Ramos (cell line): Measurements from ENCODE around the gene SPRR3.

ENCODE experiments used
- in situ Hi-C: fragments of 300-500 bp; cut with MboI; formaldehyde crosslinking; loops from one replicate; pipeline ENCODE4 v1.14.3; 2022; ENCODE audit warnings: low sequenced_read_pairs; ENCODE audit not compliant: unreplicated experiment

SPRR3 gene, protein sequence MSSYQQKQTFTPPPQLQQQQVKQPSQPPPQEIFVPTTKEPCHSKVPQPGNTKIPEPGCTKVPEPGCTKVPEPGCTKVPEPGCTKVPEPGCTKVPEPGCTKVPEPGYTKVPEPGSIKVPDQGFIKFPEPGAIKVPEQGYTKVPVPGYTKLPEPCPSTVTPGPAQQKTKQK

DNA sequence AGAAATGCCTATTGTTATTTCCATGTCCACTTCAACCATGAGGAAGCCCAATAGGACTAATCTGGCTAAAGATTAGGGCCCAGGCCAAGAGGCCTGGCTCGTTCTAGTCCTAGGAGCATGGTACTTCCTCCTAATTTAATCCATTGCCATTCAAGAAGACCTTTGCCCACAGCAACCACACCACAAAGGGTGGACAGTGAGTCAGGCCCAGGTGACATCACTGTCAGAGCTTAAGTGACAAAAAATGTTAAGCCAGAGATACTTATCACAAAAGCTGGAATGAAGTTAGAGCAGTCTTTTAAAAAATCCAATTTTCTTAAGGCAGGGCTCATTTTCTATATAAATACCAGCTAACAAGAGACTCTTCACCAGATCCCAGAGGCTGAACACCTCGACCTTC is at the start of gene SPRR3:
TSS of gene SPRR3 (plus strand) at position 368 of the 400 bp plus-strand sequence. CDS start 1,272 bp downstream, outside the sequence.
- in situ Hi-C loops: no loop called here

DNA sequence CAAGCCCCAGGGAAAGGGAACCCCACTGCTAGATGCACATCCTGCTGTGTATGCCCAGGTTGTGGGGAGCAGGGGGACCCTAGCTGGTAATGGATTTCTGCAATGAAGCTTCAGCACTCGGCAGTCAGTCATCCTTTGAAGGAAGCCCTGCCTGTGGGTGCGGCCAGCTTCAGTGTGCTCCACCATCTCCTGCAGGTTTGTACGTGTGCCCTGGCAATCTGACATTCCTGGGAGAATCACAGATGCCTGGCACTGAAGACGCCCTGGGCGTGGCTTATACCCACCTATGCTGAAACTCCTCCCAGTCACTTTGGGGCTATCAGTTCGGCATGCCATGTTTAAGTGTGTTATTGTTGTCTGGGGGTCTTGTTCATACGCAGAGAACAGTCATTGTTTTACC is 47.8 kb upstream of the SPRR3 start:
- in situ Hi-C loops: no loop called here

DNA sequence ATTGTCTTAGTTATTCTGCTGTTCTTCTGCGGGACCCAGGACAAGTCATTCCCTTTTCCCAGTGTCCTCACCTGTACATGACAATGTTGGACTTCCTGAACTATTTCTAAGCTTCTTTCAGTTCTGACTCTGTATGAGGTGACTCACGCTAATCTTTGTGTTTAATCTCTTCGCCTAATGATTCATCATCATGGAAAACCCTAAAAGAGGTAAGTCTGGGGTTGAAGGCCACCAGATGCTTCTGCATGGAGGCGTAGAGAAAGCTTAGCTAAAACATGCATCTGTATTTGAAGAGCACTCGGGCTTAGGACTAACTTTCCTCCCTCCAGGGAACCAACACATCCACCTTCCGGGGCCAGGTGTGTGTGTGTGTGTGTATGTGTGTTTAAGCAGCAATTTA is 47.1 kb upstream of the SPRR3 start:
- in situ Hi-C loops: no loop called here

DNA sequence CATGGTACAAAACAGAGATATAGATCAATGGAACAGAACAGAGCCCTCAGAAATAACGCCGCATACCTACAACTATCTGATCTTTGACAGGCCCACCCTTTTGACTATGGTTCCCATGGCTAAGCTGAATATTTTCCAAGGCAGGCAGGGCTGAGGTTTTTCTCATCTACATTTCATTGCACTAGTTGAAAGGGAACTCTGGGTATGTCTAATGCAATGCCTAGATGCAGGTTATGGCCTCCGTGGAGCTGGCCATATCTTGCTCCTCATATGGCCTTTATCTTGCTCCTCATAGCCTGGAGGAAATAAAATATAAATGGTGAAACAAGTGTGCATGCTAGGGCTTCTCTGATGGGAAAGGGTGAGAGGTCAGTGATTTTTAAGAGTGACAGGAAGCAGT is 44.0 kb upstream of the SPRR3 start:
- in situ Hi-C loops: no loop called here

DNA sequence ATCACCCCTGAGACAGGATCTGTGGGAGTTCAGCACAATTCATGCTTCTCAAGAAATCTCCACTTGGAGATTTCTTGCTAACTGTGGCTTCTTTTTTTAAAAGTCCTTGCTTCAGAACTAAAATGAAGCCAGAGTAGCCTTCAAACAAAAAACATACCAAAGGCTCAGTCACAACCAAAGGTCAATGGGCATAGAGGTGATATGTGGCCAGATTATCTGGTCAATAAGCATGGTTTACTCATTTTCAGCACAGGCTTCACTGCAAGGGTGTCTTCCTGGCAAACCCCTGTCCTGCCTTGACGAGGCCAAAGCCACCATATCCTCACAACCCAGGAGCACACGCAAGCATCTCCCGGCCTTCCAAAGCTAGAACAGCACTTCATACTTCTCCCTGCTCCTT is 42.3 kb upstream of the SPRR3 start:
- in situ Hi-C loops: no loop called here

DNA sequence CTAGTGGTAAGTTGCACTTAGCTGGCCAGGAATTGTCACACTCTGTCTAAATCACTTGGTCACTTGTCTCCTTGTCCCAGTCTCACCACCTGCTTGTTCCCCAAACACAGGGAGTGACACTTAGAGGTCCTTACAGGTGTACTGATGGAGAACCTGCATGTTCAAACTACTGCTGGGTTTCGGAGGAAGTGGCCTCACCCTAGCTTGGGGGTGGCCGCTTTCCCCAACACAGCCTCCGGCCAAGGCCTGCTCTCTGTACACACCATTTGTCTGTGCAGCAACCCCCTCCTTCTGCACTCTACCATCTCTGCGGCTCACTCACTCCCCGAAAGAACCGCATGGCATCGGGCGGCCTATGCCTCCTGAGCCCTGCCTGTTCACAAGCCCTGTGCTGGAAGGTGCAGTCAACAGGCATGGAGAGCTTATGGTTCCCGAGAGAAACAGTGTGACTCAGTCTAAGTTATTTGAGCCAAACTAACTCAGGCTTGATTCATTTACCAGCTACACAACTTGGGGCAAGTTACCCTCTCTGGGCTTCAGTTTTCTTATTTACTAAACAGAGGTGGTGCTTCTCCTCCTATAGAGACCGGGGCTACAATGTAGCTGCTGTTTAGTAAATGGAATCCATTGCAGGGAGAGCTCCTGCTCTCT is 41.6 kb upstream of the SPRR3 start:
- in situ Hi-C loops: no loop called here

DNA sequence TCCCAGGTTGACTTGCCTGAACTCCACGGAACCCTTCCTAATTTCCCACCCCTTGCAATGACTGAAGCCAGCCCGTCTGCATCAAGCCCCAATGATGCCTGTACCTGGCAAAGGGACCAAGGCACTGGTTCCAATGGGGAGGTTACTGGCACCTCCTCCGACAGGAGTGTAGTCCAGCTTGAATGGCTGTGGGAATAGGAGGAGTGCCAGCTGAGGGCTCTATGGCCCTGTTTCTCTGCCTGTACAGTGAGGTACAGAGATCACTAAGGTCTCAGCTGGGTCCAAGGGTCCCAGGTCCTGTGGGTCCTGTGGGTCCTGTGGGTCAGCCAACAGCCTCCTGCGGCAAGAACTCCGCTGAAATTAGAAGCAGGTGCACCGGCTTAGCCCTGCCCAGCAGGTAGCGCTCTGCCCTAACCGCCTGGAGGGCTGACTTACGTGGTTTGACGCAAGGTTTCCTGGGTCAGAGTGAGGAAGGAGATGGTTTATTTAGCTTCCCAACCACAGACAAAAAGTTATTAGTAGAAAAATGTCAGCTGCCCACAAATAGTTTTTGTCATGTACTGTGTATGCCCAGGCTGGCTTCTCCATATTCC is 41.0 kb upstream of the SPRR3 start:
- in situ Hi-C loops: no loop called here

DNA sequence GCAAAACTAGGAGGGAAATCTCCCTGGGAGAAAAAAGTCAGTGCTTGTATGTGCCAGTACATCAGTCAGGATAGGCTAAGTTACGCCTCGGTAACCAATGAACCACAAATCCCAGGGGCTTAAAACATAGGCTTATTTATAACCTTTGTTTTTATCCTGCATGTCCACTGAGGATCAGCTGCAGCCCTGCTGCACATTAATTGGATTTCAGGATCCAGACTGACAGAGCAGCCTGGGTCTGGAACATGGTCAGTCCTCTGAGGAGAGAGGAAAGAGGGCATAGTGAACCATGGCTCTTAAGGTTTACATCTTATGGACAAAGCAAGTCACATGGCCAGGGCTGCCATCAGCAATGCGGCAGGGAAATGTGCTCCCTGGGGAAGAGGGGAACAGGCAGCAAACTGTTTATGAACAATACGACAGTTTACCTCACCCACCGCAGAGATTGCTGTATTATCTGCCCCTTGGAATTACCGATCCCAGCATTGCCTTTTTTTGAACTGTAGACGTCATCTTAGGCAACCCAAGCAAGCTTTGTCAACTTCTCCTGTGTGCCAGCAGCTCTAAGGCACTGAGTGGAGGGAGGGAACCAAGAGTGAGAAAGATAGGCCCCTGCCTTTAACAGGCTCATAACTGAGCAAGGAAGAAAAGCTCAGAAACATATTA is 40.2 kb upstream of the SPRR3 start:
- in situ Hi-C loops: no loop called here

DNA sequence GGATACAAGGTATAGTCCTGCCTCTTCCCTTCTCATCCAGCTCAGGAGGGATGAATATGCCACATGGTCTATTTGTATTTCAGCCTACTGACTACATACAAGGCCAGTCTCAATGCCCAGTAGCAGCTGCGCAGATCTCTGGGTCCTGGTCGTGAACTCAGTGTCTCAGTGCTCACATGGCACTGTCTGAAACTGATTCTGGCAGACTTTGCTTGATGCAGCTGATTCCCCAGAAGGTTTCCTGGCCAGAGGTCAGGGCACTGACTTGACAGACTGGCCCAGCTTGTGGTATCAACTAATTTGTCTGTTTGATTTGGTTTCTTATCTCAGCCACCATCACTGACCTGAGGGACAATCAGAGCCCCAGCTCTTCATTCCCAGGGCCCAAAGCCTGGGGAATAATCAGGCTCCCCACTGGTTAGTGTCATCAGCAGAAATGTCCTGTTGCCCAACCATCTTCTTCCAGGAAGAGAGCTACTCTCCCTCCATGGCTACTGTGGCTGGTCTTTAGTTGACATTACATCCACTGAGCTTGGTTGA is 38.6 kb upstream of the SPRR3 start:
- in situ Hi-C loops: no loop called here

DNA sequence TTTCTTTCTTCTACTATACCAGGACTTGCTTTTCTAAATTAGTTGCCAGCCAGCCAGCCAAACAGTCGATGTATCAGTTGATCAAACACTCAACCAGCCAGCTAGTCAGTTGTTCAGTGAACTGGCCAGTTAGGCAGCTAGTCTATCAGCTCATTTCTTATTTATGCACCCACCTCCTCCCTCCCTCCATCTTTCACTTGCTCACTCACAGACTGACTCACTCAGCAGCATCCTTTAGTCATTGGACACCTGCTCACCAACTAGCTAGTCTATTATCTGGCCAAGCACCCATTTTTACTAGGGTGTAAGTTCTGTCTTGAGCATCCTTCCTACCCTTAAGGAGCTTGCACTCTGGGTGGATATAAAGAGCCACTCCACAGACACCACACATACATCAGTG is 37.0 kb upstream of the SPRR3 start:
- in situ Hi-C loops: no loop called here

DNA sequence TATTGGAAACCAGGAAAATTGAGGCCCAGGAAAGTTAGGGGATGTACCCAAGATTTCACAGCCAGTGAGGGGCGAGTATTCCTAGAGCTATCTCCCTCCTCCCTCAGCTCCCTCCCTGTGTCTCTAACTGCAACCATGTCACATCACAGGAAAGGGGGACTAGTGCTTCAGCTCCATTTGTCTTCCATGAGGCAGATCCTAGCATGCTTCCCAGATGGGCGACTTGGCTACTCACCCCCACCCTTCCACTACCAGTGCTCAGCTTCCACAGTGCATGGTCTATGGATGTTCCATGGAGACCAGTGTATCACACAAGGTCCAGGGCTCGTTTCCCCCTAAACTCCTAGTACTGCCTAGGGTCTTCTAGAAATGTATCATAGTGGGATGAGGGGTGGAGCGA is 35.7 kb upstream of the SPRR3 start:
- in situ Hi-C loops: no loop called here

DNA sequence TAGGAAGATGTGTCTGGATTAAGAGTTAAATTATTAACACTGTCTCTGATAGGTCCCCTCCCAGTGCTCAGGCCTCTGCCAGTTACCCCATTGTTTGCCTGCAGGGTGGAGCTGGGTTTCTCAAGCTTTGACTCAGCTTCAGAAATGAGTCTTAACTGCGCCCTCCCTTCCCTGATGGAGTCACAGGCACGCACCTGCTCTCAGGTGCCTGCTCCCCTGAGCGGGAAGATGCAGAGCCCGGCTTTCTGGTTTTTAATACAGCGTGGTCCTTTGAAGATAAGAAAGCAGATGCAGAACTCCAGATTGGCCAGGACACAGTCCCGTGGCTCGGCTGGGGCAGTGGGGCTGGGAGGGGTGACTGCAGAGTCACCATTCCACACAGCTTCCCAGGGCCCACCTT is 34.3 kb upstream of the SPRR3 start:
- in situ Hi-C loops: no loop called here

DNA sequence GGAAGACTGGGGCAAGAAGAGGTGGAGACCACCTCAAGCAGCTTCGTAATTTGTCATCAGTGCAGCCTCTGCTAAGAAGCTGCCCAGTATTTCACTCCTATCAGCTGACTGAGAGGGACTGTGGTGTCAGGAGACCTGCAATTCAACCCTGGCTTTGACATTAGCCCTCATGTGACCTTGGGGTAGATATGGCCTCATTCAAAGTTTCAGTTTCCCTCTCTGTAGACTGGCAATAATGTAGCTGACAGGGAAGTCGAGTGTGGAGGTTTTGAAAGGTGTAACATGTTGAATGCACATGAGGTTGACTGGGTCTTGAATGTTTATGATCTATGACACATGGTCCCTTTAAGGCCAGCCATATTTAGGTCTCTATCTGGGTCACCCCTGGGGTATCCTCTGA is 33.3 kb upstream of the SPRR3 start:
- in situ Hi-C loops: no loop called here

DNA sequence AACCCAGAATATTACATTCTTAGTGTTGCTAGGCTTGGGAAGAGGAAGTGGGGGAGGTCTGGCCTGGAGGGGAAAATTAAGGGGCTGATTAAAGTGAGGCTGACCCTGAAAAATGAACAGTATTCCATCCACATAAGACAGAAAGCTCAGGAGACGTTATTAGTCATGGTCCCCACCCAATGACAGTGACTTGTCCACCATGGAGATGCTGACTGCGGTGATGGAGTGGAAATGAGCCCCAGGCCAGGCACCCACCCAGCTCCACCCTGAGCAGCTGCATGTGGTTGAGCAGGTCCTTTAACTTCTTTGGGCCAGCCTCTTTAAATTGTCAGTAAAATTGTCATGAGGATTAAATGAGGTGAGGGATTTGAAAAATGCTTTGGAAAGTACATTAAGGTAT is 32.5 kb upstream of the SPRR3 start:
- in situ Hi-C loops: no loop called here

DNA sequence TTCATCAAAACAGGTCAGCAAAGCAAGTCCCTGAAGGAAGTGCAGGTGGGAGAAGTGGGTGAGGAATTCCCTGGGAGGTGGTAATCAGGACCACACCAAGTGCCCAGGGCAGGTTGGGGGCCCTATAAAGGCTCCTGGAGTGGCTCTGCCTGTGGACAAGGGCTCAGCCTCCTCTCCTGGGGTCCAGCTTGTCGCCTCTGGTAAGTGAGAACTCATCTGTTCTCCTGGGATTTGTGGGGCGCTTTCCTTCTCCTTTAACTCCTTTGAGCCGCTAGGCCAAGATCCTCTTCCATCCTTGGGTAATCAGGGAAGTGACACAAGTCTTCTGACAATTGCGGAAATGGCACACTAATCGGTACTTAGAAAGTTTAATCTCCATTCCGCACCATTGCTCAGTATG is 31.1 kb upstream of the SPRR3 start, which contains the start of gene SPRR4:
TSS of gene SPRR4 (plus strand) at position 154 of the 400 bp plus-strand sequence. CDS start 1,243 bp downstream, outside the sequence.
- in situ Hi-C loops: no loop called here

DNA sequence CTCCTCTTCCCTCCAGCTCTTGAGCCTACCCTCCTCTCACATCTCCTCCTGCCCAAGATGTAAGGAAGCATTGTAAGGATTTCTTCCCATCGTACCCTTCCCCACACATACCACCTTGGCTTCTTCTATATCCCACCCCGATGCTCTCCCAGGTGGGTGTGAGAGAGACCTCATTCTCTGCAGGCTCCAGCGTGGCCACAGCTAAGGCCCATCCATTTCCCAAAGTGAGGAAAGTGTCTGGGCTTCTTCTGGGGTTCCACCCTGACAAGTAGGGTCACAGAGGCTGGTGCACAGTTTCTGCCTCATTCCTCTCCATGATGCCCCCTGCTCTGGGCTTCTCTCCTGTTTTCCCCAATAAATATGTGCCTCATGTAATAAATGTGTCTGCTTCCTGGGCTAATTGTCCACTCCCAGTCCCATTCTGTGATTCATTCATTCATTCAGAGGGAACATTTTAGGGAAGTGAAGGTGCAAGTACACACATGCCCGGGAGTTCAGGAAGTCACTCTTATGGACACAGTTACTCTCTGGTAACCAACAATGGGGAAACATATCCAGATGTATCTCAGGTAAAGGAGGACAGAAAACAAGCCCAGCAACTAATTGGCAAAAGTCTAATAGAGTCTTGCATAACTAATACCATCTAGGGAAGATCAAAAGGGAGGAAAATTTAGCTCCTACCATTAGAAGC is 29.2 kb upstream of the SPRR3 start:
- in situ Hi-C loops: no loop called here

DNA sequence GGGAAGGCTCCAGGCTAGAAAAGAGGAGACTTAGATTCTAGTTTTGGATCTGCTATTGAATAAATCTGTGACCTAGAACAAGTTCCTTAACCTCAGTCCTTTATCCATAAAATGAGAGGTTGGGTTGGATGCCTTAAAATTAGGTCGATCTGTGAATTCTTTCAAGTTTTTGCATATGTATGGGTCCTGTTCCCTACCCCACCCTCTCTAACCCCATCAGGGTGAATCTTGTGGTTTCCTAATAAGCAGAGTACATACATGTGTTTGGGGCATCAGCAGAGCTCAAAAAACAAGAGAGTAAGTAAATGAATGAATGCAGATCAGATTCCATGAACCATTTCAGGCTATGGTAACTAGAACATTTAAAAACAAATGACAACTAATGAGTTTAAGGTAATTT is 24.9 kb upstream of the SPRR3 start:
- in situ Hi-C loops: no loop called here

DNA sequence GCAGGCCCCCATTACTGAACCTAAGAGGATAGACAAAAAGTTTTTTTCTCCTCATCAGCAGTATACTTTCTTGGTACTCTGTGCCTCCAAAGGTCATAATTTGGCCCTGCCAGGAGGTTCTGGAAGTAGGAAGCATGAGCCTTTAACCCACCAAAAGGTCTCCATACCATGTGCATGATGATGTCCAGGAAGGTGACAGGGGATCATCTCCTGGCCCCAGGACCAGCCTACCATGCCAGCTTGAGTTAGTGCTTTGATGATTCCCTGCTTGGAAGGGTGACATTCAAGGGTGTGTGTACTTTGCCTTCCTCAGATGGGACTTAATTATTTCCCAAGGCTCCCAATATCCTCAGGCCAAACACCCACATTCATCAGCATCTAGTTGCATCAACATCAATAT is 23.9 kb upstream of the SPRR3 start:
- in situ Hi-C loops: no loop called here

DNA sequence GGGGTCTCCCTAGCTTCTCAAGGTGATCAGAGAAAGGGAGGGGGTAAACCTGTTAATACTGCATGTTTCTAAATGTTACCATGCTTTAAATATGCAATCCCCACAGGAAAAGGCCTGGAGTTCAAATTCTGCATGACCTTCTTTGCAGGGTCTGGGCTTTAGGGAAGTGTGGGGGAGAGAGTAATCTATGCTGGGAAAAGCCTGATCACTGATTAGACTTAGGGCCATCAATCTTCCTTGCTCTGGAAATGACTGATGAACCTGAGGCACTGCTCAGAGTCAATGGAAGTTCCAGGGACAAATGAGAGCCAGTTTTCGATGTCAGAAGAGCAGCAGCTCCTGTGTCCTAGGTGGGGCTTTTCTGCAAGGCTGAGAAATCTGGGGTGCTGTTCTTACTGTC is 20.9 kb upstream of the SPRR3 start:
- in situ Hi-C loops: no loop called here

DNA sequence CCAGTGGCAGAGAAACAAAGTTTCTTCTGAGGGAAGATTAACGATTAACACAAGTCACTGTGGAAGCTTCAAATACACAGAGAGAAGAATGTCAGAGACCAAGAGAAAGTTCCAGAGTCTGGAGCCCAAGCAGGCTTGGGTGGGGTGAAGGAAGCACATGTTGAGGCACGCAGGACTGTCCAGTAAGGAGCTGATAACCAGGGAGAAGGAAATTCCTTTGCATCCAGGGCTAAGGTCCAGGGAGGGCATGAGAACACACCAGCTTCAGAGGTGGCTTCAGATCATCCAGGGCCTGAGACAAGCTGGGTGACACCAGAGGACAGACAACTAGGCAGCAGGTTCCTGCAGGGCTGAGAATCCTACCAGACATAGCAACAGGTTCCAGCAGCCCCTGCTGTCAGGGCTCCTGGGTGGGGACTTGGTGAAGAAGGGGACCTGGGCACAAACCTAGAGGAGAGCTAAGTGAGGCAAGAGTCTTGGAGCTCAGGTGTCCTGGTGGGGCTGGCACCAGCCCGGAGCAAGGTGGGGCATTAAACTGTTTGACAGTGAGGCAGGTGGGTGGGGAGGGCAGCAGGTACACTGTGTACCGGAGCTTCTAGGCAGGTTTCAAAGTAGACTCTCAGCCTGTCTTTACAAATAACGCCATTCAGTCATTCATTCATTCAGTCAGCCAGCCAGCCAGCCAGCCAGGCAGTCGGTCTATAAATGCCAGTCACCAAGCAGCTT is 20.2 kb upstream of the SPRR3 start:
- in situ Hi-C loops: no loop called here
